Measurements from ENCODE around the gene CDA.

- no peak for TF ChIP-seq CTCF (IDR thresholded peaks at IDR 0.05)
- no peak for TF ChIP-seq POLR2A (IDR thresholded peaks at IDR 0.05)
- TF ChIP-seq EP300 (IDR thresholded peaks at IDR 0.05): no peak
These were observed 14.9 kb upstream of the CDA start for GRCh38 chr1:20573987-20574386.
